HG02870 (cell line): ENCODE results near the gene KIR3DL1.
"Not testable (repeated sequence)": the region's sequence is repeated elsewhere in the genome, so short reads cannot be mapped to it uniquely, and the experiment has no call there.

Experiments used
- ATAC-seq: cut with Tn5 transposase; IDR thresholded peaks from one replicate; pipeline ENCODE4 v1.9.1; 2021; ENCODE audit warnings: mild to moderate bottlenecking, moderate library complexity; ENCODE audit not compliant: unreplicated experiment

Gene KIR3DL1

GRCh38 chr19:54806516-54806838 lies 9.8 kb upstream of the KIR3DL1 start:
- ATAC-seq: no peak

GRCh38 chr19:54814571-54814970 lies 1.7 kb upstream of the KIR3DL1 start:
- not testable (repeated sequence) for ATAC-seq

- ATAC-seq: no peak
These were observed 1.6 kb downstream of the KIR3DL1 start for GRCh38 chr19:54817670-54818536.

GRCh38 chr19:54824416-54824815 lies 8.1 kb downstream of the KIR3DL1 start:
- ATAC-seq: not testable (repeated sequence)

- not testable (repeated sequence) for ATAC-seq
These were observed 9.1 kb downstream of the KIR3DL1 start for GRCh38 chr19:54825326-54825725.

- not testable (repeated sequence) for ATAC-seq
These were observed 11.8 kb downstream of the KIR3DL1 start for GRCh38 chr19:54828064-54828463.

GRCh38 chr19:54832496-54832895 lies 16.2 kb downstream of the KIR3DL1 start, which contains the start of gene KIR2DS4:
TSS of gene KIR2DS4 (plus strand) at chr19:54832676.
- ATAC-seq: not testable (repeated sequence)

GRCh38 chr19:54835126-54835525 lies 18.9 kb downstream of the KIR3DL1 start:
- not testable (repeated sequence) for ATAC-seq

- ATAC-seq: not testable (repeated sequence)
These were observed 21.3 kb downstream of the KIR3DL1 start for GRCh38 chr19:54837522-54837921.

- not testable (repeated sequence) for ATAC-seq
These were observed 26.9 kb downstream of the KIR3DL1 start for GRCh38 chr19:54843171-54843570.

- ATAC-seq: not testable (repeated sequence)
These were observed 33.9 kb downstream of the KIR3DL1 start, which contains the start of gene KIR3DL2 for GRCh38 chr19:54850061-54850640. TSS of gene KIR3DL2 (plus strand) at chr19:54850443. CDS start at chr19:54850476, 33 bp downstream.

- ATAC-seq: no peak
These were observed 34.7 kb downstream of the KIR3DL1 start for GRCh38 chr19:54850930-54851329.

- ATAC-seq: no peak
These were observed 35.1 kb downstream of the KIR3DL1 start for GRCh38 chr19:54851353-54851752.

- not testable (repeated sequence) for ATAC-seq
These were observed 39.0 kb downstream of the KIR3DL1 start for GRCh38 chr19:54855241-54855640.

- ATAC-seq: not testable (repeated sequence)
These were observed 42.2 kb downstream of the KIR3DL1 start for GRCh38 chr19:54858476-54858875.

GRCh38 chr19:54859421-54859820 lies 43.2 kb downstream of the KIR3DL1 start:
- not testable (repeated sequence) for ATAC-seq

GRCh38 chr19:54863459-54863858 lies 47.2 kb downstream of the KIR3DL1 start:
- not testable (repeated sequence) for ATAC-seq

- no peak for ATAC-seq
These were observed 55.4 kb downstream of the KIR3DL1 start for GRCh38 chr19:54871696-54872095.

GRCh38 chr19:54873990-54874389 lies 57.7 kb downstream of the KIR3DL1 start, which contains the start of gene FCAR:
TSS of gene FCAR (plus strand) at chr19:54874235. CDS start at chr19:54874290, 55 bp downstream.
- ATAC-seq: no peak

- no peak for ATAC-seq
These were observed 59.2 kb downstream of the KIR3DL1 start for GRCh38 chr19:54875506-54875905.

GRCh38 chr19:54877471-54877870 lies 61.2 kb downstream of the KIR3DL1 start:
- no peak for ATAC-seq
